HEK293 (cell line): ENCODE measurements around the gene CLK2.

Experiments used
- FEZF1 ChIP-seq: fragments of 450-650 bp; formaldehyde crosslinking; IDR thresholded peaks from 2 replicates; pipeline ENCODE4 v1.5.1; 2016; ENCODE audit warnings: missing biosample characterization, missing genetic modification characterization
- GLIS1 ChIP-seq: fragments of 450-650 bp; formaldehyde crosslinking; IDR thresholded peaks from 2 replicates; pipeline ENCODE4 v1.5.1; 2016; ENCODE audit warnings: missing biosample characterization, missing genetic modification characterization
- KLF1 ChIP-seq: fragments of 450-650 bp; formaldehyde crosslinking; IDR thresholded peaks from 2 replicates; pipeline ENCODE4 v1.5.1; 2016; ENCODE audit warnings: missing biosample characterization, missing genetic modification characterization
- KLF7 ChIP-seq: fragments of 450-650 bp; formaldehyde crosslinking; IDR thresholded peaks from 2 replicates; pipeline ENCODE4 v1.5.1; 2016; ENCODE audit warnings: missing biosample characterization, missing genetic modification characterization, borderline replicate concordance
- KLF8 ChIP-seq: fragments of 450-650 bp; formaldehyde crosslinking; IDR thresholded peaks from 2 replicates; pipeline ENCODE4 v1.5.1; 2016; ENCODE audit warnings: missing biosample characterization, missing genetic modification characterization
- MZF1 ChIP-seq: fragments of 450-650 bp; formaldehyde crosslinking; IDR thresholded peaks from 2 replicates; pipeline ENCODE4 v1.5.1; 2017; ENCODE audit warnings: missing biosample characterization, missing genetic modification characterization, borderline replicate concordance
- PRDM4 ChIP-seq: fragments of 450-650 bp; formaldehyde crosslinking; IDR thresholded peaks from 2 replicates; pipeline ENCODE4 v1.5.1; 2017; ENCODE audit warnings: missing biosample characterization, missing genetic modification characterization
- SCRT1 ChIP-seq: fragments of 450-650 bp; formaldehyde crosslinking; IDR thresholded peaks from 2 replicates; pipeline ENCODE4 v1.5.1; 2016; ENCODE audit warnings: missing biosample characterization, missing genetic modification characterization, borderline replicate concordance
- SETDB1 ChIP-seq: IDR thresholded peaks from one replicate; pipeline ENCODE4 v1.6.1; 2017; ENCODE audit warnings: mild to moderate bottlenecking, low read length, moderate library complexity, mixed read lengths; ENCODE audit not compliant: insufficient read length
- SP2 ChIP-seq: fragments of 450-650 bp; formaldehyde crosslinking; IDR thresholded peaks from 2 replicates; pipeline ENCODE4 v1.5.1; 2016; ENCODE audit warnings: missing biosample characterization, missing genetic modification characterization
- SP3 ChIP-seq: fragments of 450-650 bp; formaldehyde crosslinking; IDR thresholded peaks from 2 replicates; pipeline ENCODE4 v1.5.1; 2016; ENCODE audit warnings: missing biosample characterization, missing genetic modification characterization
- YY2 ChIP-seq: fragments of 450-650 bp; formaldehyde crosslinking; IDR thresholded peaks from 2 replicates; pipeline ENCODE4 v1.5.1; 2016; ENCODE audit warnings: missing biosample characterization, missing genetic modification characterization
- ZBTB17 ChIP-seq: fragments of 450-650 bp; formaldehyde crosslinking; IDR thresholded peaks from 2 replicates; pipeline ENCODE4 v1.5.1; 2016; ENCODE audit warnings: missing biosample characterization, missing genetic modification characterization
- ZFHX2 ChIP-seq: fragments of 450-650 bp; formaldehyde crosslinking; conservative IDR thresholded peaks from 2 replicates; pipeline ENCODE4 v1.5.1; 2016; ENCODE audit warnings: missing biosample characterization, missing genetic modification characterization
- ZIC2 ChIP-seq: fragments of 450-650 bp; formaldehyde crosslinking; IDR thresholded peaks from 2 replicates; pipeline ENCODE4 v1.5.1; 2016; ENCODE audit warnings: missing biosample characterization, missing genetic modification characterization
- ZNF138 ChIP-seq: fragments of 450-650 bp; formaldehyde crosslinking; IDR thresholded peaks from 2 replicates; pipeline ENCODE4 v1.5.1; 2016; ENCODE audit warnings: missing biosample characterization, missing genetic modification characterization, borderline replicate concordance
- ZNF146 ChIP-seq: fragments of 450-650 bp; formaldehyde crosslinking; IDR thresholded peaks from 2 replicates; pipeline ENCODE4 v1.5.1; 2016; ENCODE audit warnings: missing biosample characterization, missing genetic modification characterization
- ZNF155 ChIP-seq: fragments of 450-650 bp; formaldehyde crosslinking; IDR thresholded peaks from 2 replicates; pipeline ENCODE4 v1.5.1; 2016; ENCODE audit warnings: missing biosample characterization, missing genetic modification characterization
- ZNF280C ChIP-seq: fragments of 450-650 bp; formaldehyde crosslinking; IDR thresholded peaks from 2 replicates; pipeline ENCODE4 v1.5.1; 2016; ENCODE audit warnings: missing biosample characterization, missing genetic modification characterization
- ZNF394 ChIP-seq: fragments of 450-650 bp; formaldehyde crosslinking; IDR thresholded peaks from 2 replicates; pipeline ENCODE4 v1.5.1; 2016; ENCODE audit warnings: missing biosample characterization, missing genetic modification characterization, mild to moderate bottlenecking, moderate library complexity, borderline replicate concordance
- ZNF423 ChIP-seq: fragments of 450-650 bp; formaldehyde crosslinking; IDR thresholded peaks from 2 replicates; pipeline ENCODE4 v1.5.1; 2016; ENCODE audit warnings: missing biosample characterization, missing genetic modification characterization
- ZNF548 ChIP-seq: fragments of 450-650 bp; formaldehyde crosslinking; IDR thresholded peaks from 2 replicates; pipeline ENCODE4 v1.5.1; 2016; ENCODE audit warnings: missing biosample characterization, missing genetic modification characterization
- ZNF549 ChIP-seq: fragments of 450-650 bp; IDR thresholded peaks from 2 replicates; pipeline ENCODE4 v1.5.1; 2018; ENCODE audit warnings: missing biosample characterization, missing genetic modification characterization, mild to moderate bottlenecking, inconsistent platforms, moderate library complexity
- ZNF561 ChIP-seq: fragments of 450-650 bp; IDR thresholded peaks from 2 replicates; pipeline ENCODE4 v1.5.1; 2018; ENCODE audit warnings: missing biosample characterization, missing genetic modification characterization, borderline replicate concordance
- ZNF580 ChIP-seq: fragments of 450-650 bp; formaldehyde crosslinking; IDR thresholded peaks from 2 replicates; pipeline ENCODE4 v1.5.1; 2016; ENCODE audit warnings: missing biosample characterization, missing genetic modification characterization
- ZNF654 ChIP-seq: fragments of 450-650 bp; formaldehyde crosslinking; IDR thresholded peaks from 2 replicates; pipeline ENCODE4 v1.5.1; 2016; ENCODE audit warnings: low read depth, missing biosample characterization, missing genetic modification characterization
- ZNF701 ChIP-seq: fragments of 450-650 bp; formaldehyde crosslinking; IDR thresholded peaks from 2 replicates; pipeline ENCODE4 v1.5.1; 2016; ENCODE audit warnings: missing biosample characterization, missing genetic modification characterization
- ZNF747 ChIP-seq: fragments of 450-650 bp; formaldehyde crosslinking; IDR thresholded peaks from 2 replicates; pipeline ENCODE4 v1.5.1; 2016; ENCODE audit warnings: missing biosample characterization, missing genetic modification characterization
- ZNF76 ChIP-seq: fragments of 450-650 bp; formaldehyde crosslinking; IDR thresholded peaks from 2 replicates; pipeline ENCODE4; 2016; ENCODE audit warnings: low read depth, missing biosample characterization, missing genetic modification characterization, borderline replicate concordance
- ZNF768 ChIP-seq: fragments of 450-650 bp; formaldehyde crosslinking; IDR thresholded peaks from 2 replicates; pipeline ENCODE4 v1.5.1; 2018; ENCODE audit warnings: missing biosample characterization, mild to moderate bottlenecking, missing genetic modification characterization
- ZXDB ChIP-seq: fragments of 450-650 bp; formaldehyde crosslinking; IDR thresholded peaks from 2 replicates; pipeline ENCODE4 v1.5.1; 2016; ENCODE audit warnings: missing biosample characterization, missing genetic modification characterization
- TF ChIP-seq, protein P1 (sequence below): fragments of 450-650 bp; formaldehyde crosslinking; IDR thresholded peaks from 2 replicates; pipeline ENCODE4 v1.5.1; 2017; ENCODE audit warnings: missing biosample characterization, missing genetic modification characterization
- TF ChIP-seq, protein P2 (sequence below): fragments of 450-650 bp; formaldehyde crosslinking; IDR thresholded peaks from 2 replicates; pipeline ENCODE4 v1.5.1; 2016; ENCODE audit warnings: missing biosample characterization, missing genetic modification characterization

CLK2 gene

DNA sequence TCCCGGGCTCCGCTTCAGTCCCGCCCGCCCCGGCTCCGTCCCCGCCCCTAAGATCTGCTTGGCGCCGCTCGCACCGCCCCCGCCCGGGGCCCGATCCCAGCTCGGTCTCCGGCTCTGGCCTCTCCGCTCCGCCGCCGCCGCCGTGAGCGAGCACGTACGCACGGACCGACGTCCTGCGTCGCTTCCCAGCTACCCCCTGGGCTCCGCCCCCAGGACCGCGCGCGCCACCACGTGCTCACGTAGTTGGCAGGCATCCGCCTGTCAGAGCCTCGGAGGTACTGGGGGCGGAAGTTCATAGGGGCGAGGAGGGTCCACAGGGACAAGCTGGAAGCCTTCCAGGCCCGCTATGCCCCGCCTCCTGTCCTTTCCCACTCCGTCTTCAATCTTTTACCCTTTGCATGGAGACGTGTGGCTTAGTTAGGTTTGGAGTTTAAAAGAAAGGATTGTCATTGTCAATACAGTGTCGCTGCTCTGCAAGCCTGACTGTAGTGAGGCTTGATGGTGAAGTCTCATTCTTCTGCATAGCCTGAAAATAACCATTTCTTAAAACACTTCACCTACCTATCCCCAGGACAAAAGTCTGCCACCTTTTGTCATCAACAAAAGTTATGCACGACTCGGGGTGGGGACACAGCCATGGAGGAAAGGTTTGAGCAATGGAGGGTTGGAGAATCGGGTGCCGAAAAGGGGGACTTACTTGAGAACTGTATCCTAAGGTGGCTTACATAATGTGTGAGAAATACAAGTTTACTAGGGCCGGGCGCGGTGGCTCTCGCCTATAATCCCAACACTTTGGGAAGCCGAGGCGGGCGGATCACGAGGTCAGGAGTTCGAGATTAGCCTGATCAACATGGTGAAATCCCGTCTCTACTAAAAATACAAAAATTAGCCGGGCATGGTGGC lies at the start of gene CLK2 (continued):
- no peak for TF ChIP-seq ZNF280C (tag by site-specific recombination)
- TF ChIP-seq SP2 (tag by site-specific recombination), result peak; percentile 77
- no peak for TF ChIP-seq FEZF1 (tag by site-specific recombination)
- no peak for TF ChIP-seq KLF7 (tag by site-specific recombination)
- TF ChIP-seq ZNF76 (tag by site-specific recombination), result peak; percentile 89; the same call in 1 of the 2 replicates
- peak; percentile 89 for TF ChIP-seq GLIS1 (tag by site-specific recombination)
- peak; percentile 54; the same call in 1 of the 2 replicates for TF ChIP-seq ZXDB (tag by site-specific recombination)
- no peak for TF ChIP-seq SETDB1
- TF ChIP-seq ZNF548 (tag by site-specific recombination), result no peak
- no peak for TF ChIP-seq PRDM4 (tag by site-specific recombination)
- no peak for TF ChIP-seq KLF1 (tag by site-specific recombination)
- TF ChIP-seq ZNF561, result peak; percentile 15; the same call in 1 of the 2 replicates
- TF ChIP-seq MZF1 (tag by site-specific recombination), result no peak
- TF ChIP-seq ZIC2 (tag by site-specific recombination), result peak; percentile 34; the same call in 1 of the 2 replicates
- TF ChIP-seq, protein P1, sequence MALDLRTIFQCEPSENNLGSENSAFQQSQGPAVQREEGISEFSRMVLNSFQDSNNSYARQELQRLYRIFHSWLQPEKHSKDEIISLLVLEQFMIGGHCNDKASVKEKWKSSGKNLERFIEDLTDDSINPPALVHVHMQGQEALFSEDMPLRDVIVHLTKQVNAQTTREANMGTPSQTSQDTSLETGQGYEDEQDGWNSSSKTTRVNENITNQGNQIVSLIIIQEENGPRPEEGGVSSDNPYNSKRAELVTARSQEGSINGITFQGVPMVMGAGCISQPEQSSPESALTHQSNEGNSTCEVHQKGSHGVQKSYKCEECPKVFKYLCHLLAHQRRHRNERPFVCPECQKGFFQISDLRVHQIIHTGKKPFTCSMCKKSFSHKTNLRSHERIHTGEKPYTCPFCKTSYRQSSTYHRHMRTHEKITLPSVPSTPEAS (tag by site-specific recombination), result no peak
- no peak for TF ChIP-seq ZNF549 (tag by site-specific recombination)
- peak; percentile 86 for TF ChIP-seq SP3
- TF ChIP-seq ZNF146 (tag by site-specific recombination), result no peak
- TF ChIP-seq ZNF138 (tag by site-specific recombination), result no peak
- TF ChIP-seq YY2, result no peak
- TF ChIP-seq KLF8 (tag by site-specific recombination), result peak; percentile 21; the same call in 1 of the 2 replicates
- no peak for TF ChIP-seq SCRT1
- TF ChIP-seq ZNF155, result no peak
- no peak for TF ChIP-seq ZNF768 (tag by site-specific recombination)
- peak; percentile 90 for TF ChIP-seq ZNF580
- TF ChIP-seq ZFHX2 (tag by site-specific recombination), result peak; percentile 51; the same call in 1 of the 2 replicates
- no peak for TF ChIP-seq ZNF654
- peak; percentile 82 for TF ChIP-seq ZNF394 (tag by site-specific recombination)
- TF ChIP-seq, protein P2, sequence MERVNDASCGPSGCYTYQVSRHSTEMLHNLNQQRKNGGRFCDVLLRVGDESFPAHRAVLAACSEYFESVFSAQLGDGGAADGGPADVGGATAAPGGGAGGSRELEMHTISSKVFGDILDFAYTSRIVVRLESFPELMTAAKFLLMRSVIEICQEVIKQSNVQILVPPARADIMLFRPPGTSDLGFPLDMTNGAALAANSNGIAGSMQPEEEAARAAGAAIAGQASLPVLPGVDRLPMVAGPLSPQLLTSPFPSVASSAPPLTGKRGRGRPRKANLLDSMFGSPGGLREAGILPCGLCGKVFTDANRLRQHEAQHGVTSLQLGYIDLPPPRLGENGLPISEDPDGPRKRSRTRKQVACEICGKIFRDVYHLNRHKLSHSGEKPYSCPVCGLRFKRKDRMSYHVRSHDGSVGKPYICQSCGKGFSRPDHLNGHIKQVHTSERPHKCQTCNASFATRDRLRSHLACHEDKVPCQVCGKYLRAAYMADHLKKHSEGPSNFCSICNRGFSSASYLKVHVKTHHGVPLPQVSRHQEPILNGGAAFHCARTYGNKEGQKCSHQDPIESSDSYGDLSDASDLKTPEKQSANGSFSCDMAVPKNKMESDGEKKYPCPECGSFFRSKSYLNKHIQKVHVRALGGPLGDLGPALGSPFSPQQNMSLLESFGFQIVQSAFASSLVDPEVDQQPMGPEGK (tag by site-specific recombination), result peak; percentile 82
- peak; percentile 87 for TF ChIP-seq ZBTB17 (tag by site-specific recombination)
- no peak for TF ChIP-seq ZNF423 (tag by site-specific recombination)
- TF ChIP-seq ZNF747 (tag by site-specific recombination), result no peak
- TF ChIP-seq ZNF701, result no peak
